K562 (cell line): ENCODE data around the gene TSC1. TPM values are rescaled to one million over a fixed set of nuclear protein-coding genes. Genes with fewer than 3 reads are reported as not detected.

ENCODE experiments used
- CBFA2T2 ChIP-seq: fragments of 450-650 bp; conservative IDR thresholded peaks from 2 replicates; pipeline ENCODE4 v1.6.1; 2017; ENCODE audit warnings: mild to moderate bottlenecking
- CHCHD3 ChIP-seq: fragments of 250-450 bp; sonication (Bioruptor Pico); IDR thresholded peaks from 2 replicates; pipeline ENCODE4 v2.1.2; 2022; ENCODE audit warnings: mild to moderate bottlenecking
- CHD4 ChIP-seq: fragments of 200-600 bp; sonication (generic); IDR thresholded peaks from 3 replicates; pipeline ENCODE4 v1.6.1; 2012; ENCODE audit warnings: low read depth, mild to moderate bottlenecking, mixed read lengths, low read length, inconsistent platforms; ENCODE audit not compliant: insufficient read depth, insufficient replicate concordance, poor library complexity, severe bottlenecking
- DACH1 ChIP-seq: fragments of 450-650 bp; IDR thresholded peaks from 2 replicates; pipeline ENCODE4 v1.6.1; 2018; ENCODE audit not compliant: partially characterized antibody
- ESRRA ChIP-seq: fragments of 450-650 bp; IDR thresholded peaks from 2 replicates; pipeline ENCODE4 v1.6.1; 2014; ENCODE audit warnings: low read depth, mild to moderate bottlenecking, moderate library complexity, borderline replicate concordance
- GTF2F1 ChIP-seq: IDR thresholded peaks from 2 replicates; pipeline ENCODE4 v1.6.1; 2011; ENCODE audit warnings: low read depth, low read length, improper control_type of control experiment
- HDAC3 ChIP-seq: fragments of 450-650 bp; IDR thresholded peaks from 2 replicates; pipeline ENCODE4 v1.6.1; 2018; ENCODE audit warnings: borderline replicate concordance, mild to moderate bottlenecking, moderate library complexity; ENCODE audit not compliant: partially characterized antibody
- HNRNPL ChIP-seq: fragments of 200-400 bp; formaldehyde crosslinking; IDR thresholded peaks from 2 replicates; pipeline ENCODE4 v1.6.1; 2017; ENCODE audit warnings: low read depth, mild to moderate bottlenecking, low read length
- KLF1 ChIP-seq: fragments of 450-650 bp; IDR thresholded peaks from 2 replicates; pipeline ENCODE4 v1.6.1; 2016; ENCODE audit warnings: missing genetic modification characterization, missing compliant biosample characterization
- NR2C1 ChIP-seq, 2 experiments: fragments of 450-650 bp; IDR thresholded peaks; 2 replicates each; pipeline ENCODE4 v1.6.1; 2017; ENCODE audit warnings: mild to moderate bottlenecking in 2 of 2, antibody characterized with exemption in 1 of 2, inconsistent platforms in 1 of 2, missing compliant biosample characterization in 1 of 2, missing genetic modification characterization in 1 of 2
- POLR2AphosphoS2 ChIP-seq: IDR thresholded peaks from 2 replicates; pipeline ENCODE4 v1.6.1; 2012; ENCODE audit warnings: low read length, improper control_type of control experiment
- PYGO2 ChIP-seq: fragments of 450-650 bp; IDR thresholded peaks from 2 replicates; pipeline ENCODE4 v1.6.1; 2016; ENCODE audit warnings: mild to moderate bottlenecking, missing genetic modification characterization, moderate library complexity, missing compliant biosample characterization
- RHOXF2B ChIP-seq: fragments of 250-450 bp; sonication (Bioruptor Pico); conservative IDR thresholded peaks from 2 replicates; pipeline ENCODE4 v1.5.1; 2021
- SP1 ChIP-seq: sonication (generic); formaldehyde crosslinking; IDR thresholded peaks from 2 replicates; pipeline ENCODE4 v1.8.1; 2022; ENCODE audit warnings: mild to moderate bottlenecking, missing genetic modification reagents
- TSC22D4 ChIP-seq: fragments of 450-650 bp; IDR thresholded peaks from 2 replicates; pipeline ENCODE4 v1.6.1; 2016; ENCODE audit warnings: missing genetic modification characterization, missing biosample characterization, control low read depth
- ZNF232 ChIP-seq: sonication (generic); formaldehyde crosslinking; IDR thresholded peaks from 2 replicates; pipeline ENCODE4 v1.8.0; 2022; ENCODE audit warnings: mild to moderate bottlenecking, missing genetic modification reagents
- ZNF316 ChIP-seq: fragments of 450-650 bp; IDR thresholded peaks from 2 replicates; pipeline ENCODE4 v1.6.1; 2016
- ZNF551 ChIP-seq: fragments of 250-450 bp; sonication (Bioruptor Pico); IDR thresholded peaks from 2 replicates; pipeline ENCODE4 v1.5.0; 2021; ENCODE audit warnings: mild to moderate bottlenecking, moderate library complexity
- polyA plus RNA-seq, 8 experiments: library from polyadenylated mRNA; depleted of rRNA in 4 of 8; stranded (reverse) in 5 of 8; unstranded in 3 of 8; fragments of >200 nt; fragmentation: Nextera tagmentation in 2 of 8; fragmentation: Illumina TruSeq in 1 of 8; extraction: Ambion mirVana in 2 of 8; extraction: Trizol in 1 of 8; gene quantifications; 2 replicates each; pipeline versions ENCODE4 v1.2.1 to v1.2.3, GENCODE V29; 2011 to 2014; ENCODE audit warnings: inconsistent platforms in 1 of 8, missing spikeins in 1 of 8
- total RNA-seq, 7 experiments: library from RNA; depleted of rRNA in 6 of 7; stranded (reverse); fragments of >200 nt in 6 of 7; fragmentation: Illumina TruSeq in 2 of 7; extraction: Trizol in 2 of 7; gene quantifications; 2 replicates each; pipeline versions ENCODE4 v1.2.1 to v1.2.3, GENCODE V29; 2011 to 2021; ENCODE audit warnings: low replicate concordance in 1 of 7
- TF ChIP-seq, protein P1 (sequence below): sonication (generic); formaldehyde crosslinking; IDR thresholded peaks from 2 replicates; pipeline ENCODE4 v1.8.0; 2023; ENCODE audit warnings: missing genetic modification reagents, mild to moderate bottlenecking, borderline replicate concordance
- TF ChIP-seq, protein P2 (sequence below): sonication (generic); formaldehyde crosslinking; IDR thresholded peaks from 2 replicates; pipeline ENCODE4 v1.8.0; 2022; ENCODE audit warnings: mild to moderate bottlenecking, missing genetic modification reagents
- TF ChIP-seq, protein P3 (sequence below): fragments of 450-650 bp; IDR thresholded peaks from 2 replicates; pipeline ENCODE4 v1.6.1; 2016; ENCODE audit warnings: low read depth, mild to moderate bottlenecking, moderate library complexity

The TSC1 gene
- total and polyA plus RNA-seq, 9 of the 15 experiments (the other 6 are each of a cell fraction or from before 2014, with no cell fraction given), result 6.9 to 37.6 (median 18.6) TPM

DNA sequence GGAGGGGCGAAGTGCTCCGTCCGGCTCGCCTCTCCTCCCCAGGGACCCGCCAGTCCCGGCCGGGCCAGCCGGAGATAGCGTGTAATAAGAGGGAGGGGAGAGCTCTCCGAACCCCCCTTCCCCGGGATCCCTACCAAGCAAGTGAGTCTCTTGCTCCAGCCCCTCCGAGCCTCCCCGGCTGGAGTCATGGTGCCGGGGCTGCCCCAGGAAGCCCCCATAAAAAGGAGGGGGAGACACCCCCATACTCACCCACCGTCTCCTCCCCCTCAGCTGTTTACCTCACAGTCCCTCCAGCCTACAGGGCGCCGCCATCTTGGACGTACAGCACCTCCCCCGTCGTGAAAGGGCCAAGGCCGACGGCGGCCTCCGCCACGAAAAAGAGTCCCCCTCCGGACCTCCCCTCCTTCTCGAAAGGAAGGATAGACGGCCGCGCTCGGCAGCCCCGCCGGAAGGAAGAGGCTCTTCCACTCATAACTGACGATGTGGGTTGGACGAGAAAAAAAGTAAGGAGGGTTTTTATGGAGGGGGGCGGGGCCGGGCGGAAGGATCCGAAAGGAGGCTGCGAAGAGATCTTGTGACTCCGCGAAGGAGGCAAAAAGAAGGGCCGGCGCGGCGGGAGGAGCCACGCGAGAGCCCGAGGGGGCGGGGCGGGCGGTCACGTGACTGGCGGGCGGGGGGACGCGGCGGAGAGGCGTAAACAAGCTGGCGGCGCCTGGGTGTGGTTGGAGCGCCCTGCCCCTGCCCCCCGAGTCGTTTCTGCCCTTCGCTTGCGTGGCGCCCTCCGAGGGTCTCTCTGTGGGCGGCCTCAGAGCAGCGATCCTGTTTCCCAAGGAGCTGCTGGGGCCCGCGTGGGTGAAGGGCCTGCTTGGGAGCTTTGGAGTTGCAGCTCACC lies at the start of gene TSC1 (continued):
- TF ChIP-seq, protein P1, sequence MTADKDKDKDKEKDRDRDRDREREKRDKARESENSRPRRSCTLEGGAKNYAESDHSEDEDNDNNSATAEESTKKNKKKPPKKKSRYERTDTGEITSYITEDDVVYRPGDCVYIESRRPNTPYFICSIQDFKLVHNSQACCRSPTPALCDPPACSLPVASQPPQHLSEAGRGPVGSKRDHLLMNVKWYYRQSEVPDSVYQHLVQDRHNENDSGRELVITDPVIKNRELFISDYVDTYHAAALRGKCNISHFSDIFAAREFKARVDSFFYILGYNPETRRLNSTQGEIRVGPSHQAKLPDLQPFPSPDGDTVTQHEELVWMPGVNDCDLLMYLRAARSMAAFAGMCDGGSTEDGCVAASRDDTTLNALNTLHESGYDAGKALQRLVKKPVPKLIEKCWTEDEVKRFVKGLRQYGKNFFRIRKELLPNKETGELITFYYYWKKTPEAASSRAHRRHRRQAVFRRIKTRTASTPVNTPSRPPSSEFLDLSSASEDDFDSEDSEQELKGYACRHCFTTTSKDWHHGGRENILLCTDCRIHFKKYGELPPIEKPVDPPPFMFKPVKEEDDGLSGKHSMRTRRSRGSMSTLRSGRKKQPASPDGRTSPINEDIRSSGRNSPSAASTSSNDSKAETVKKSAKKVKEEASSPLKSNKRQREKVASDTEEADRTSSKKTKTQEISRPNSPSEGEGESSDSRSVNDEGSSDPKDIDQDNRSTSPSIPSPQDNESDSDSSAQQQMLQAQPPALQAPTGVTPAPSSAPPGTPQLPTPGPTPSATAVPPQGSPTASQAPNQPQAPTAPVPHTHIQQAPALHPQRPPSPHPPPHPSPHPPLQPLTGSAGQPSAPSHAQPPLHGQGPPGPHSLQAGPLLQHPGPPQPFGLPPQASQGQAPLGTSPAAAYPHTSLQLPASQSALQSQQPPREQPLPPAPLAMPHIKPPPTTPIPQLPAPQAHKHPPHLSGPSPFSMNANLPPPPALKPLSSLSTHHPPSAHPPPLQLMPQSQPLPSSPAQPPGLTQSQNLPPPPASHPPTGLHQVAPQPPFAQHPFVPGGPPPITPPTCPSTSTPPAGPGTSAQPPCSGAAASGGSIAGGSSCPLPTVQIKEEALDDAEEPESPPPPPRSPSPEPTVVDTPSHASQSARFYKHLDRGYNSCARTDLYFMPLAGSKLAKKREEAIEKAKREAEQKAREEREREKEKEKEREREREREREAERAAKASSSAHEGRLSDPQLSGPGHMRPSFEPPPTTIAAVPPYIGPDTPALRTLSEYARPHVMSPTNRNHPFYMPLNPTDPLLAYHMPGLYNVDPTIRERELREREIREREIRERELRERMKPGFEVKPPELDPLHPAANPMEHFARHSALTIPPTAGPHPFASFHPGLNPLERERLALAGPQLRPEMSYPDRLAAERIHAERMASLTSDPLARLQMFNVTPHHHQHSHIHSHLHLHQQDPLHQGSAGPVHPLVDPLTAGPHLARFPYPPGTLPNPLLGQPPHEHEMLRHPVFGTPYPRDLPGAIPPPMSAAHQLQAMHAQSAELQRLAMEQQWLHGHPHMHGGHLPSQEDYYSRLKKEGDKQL (CRISPR knock-in tag), result no peak
- peak; percentile 76 for TF ChIP-seq CBFA2T2
- TF ChIP-seq, protein P2, sequence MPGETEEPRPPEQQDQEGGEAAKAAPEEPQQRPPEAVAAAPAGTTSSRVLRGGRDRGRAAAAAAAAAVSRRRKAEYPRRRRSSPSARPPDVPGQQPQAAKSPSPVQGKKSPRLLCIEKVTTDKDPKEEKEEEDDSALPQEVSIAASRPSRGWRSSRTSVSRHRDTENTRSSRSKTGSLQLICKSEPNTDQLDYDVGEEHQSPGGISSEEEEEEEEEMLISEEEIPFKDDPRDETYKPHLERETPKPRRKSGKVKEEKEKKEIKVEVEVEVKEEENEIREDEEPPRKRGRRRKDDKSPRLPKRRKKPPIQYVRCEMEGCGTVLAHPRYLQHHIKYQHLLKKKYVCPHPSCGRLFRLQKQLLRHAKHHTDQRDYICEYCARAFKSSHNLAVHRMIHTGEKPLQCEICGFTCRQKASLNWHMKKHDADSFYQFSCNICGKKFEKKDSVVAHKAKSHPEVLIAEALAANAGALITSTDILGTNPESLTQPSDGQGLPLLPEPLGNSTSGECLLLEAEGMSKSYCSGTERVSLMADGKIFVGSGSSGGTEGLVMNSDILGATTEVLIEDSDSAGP (CRISPR knock-in tag), result no peak
- TF ChIP-seq GTF2F1, result no peak; the same call in 1 of the 2 replicates
- peak; percentile 85 for TF ChIP-seq DACH1
- no peak for TF ChIP-seq CHD4
- no peak for TF ChIP-seq ZNF316
- TF ChIP-seq TSC22D4 (tag), result no peak
- TF ChIP-seq ZNF551 (CRISPR knock-in tag), result no peak
- TF ChIP-seq POLR2AphosphoS2, result no peak
- peak; percentile 100 for TF ChIP-seq SP1
- TF ChIP-seq HDAC3, result peak; percentile 90
- TF ChIP-seq ZNF232 (CRISPR knock-in tag), result no peak
- TF ChIP-seq CHCHD3 (CRISPR knock-in tag), result peak; percentile 73; the same call in 1 of the 2 replicates
- TF ChIP-seq PYGO2 (tag), result peak; percentile 74; the same call in 1 of the 2 replicates
- TF ChIP-seq KLF1, result 0 out of 2 replicates have a peak, but pooled peaks have one; percentile 42
- no peak for TF ChIP-seq RHOXF2B (CRISPR knock-in tag)
- TF ChIP-seq, protein P3, sequence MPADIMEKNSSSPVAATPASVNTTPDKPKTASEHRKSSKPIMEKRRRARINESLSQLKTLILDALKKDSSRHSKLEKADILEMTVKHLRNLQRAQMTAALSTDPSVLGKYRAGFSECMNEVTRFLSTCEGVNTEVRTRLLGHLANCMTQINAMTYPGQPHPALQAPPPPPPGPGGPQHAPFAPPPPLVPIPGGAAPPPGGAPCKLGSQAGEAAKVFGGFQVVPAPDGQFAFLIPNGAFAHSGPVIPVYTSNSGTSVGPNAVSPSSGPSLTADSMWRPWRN, result peak; percentile 83
- TF ChIP-seq ESRRA, result peak; percentile 79
- TF ChIP-seq HNRNPL, result no peak
- peak; percentile 83 for TF ChIP-seq NR2C1 (IDR thresholded peaks at IDR 0.05)
- TF ChIP-seq NR2C1 (tag; IDR thresholded peaks at IDR 0.05), result peak; percentile 79
